NCI-H1436 (cell line): ENCODE results near the gene PTGFRN.
"Not testable (repeated sequence)": the region's sequence is repeated elsewhere in the genome, so short reads cannot be mapped to it uniquely, and the experiment has no call there.

Experiments used
- DNase-seq: peaks from one replicate; lab custom pipeline; 2025; lab: John Stamatoyannopoulos, UW

PTGFRN gene

GRCh38 chr1:116909512-116910378 lies at the start of gene PTGFRN:
Gene PTGFRN, plus strand, starts transcription at chr1:116909916. Its CDS starts 288 bp downstream, at chr1:116910204.
- DNase-seq = no peak

- DNase-seq = not testable (repeated sequence)
These were observed 49.5 kb upstream of the PTGFRN start for GRCh38 chr1:116860167-116860566.

- DNase-seq = no peak
These were observed 48.6 kb upstream of the PTGFRN start for GRCh38 chr1:116861137-116861536.

GRCh38 chr1:116863031-116863430 lies 46.7 kb upstream of the PTGFRN start:
- not testable (repeated sequence) for DNase-seq

- not testable (repeated sequence) for DNase-seq
These were observed 43.2 kb upstream of the PTGFRN start for GRCh38 chr1:116866478-116866877.

- no peak for DNase-seq
These were observed 41.3 kb upstream of the PTGFRN start for GRCh38 chr1:116868385-116868784.

GRCh38 chr1:116869611-116870010 lies 40.1 kb upstream of the PTGFRN start:
- no peak for DNase-seq

GRCh38 chr1:116870300-116870699 lies 39.4 kb upstream of the PTGFRN start:
- no peak for DNase-seq

GRCh38 chr1:116871779-116872146 lies 38.0 kb upstream of the PTGFRN start:
- no peak for DNase-seq

- DNase-seq = no peak
These were observed 35.9 kb upstream of the PTGFRN start for GRCh38 chr1:116873680-116874271.

- no peak for DNase-seq
These were observed 34.9 kb upstream of the PTGFRN start for GRCh38 chr1:116874733-116875249.

- no peak for DNase-seq
These were observed 34.3 kb upstream of the PTGFRN start for GRCh38 chr1:116875391-116875790.

- DNase-seq = not testable (repeated sequence)
These were observed 33.8 kb upstream of the PTGFRN start for GRCh38 chr1:116875946-116876345.

- no peak for DNase-seq
These were observed 32.4 kb upstream of the PTGFRN start for GRCh38 chr1:116877141-116877818.

GRCh38 chr1:116878804-116879477 lies 30.8 kb upstream of the PTGFRN start:
- DNase-seq = peak; percentile 40

- no peak for DNase-seq
These were observed 30.1 kb upstream of the PTGFRN start for GRCh38 chr1:116879478-116880133.

- no peak for DNase-seq
These were observed 28.8 kb upstream of the PTGFRN start for GRCh38 chr1:116880917-116881316.

- DNase-seq = no peak
These were observed 27.7 kb upstream of the PTGFRN start for GRCh38 chr1:116881879-116882520.

GRCh38 chr1:116882866-116883265 lies 26.9 kb upstream of the PTGFRN start:
- DNase-seq = no peak

GRCh38 chr1:116886291-116886878 lies 23.3 kb upstream of the PTGFRN start:
- no peak for DNase-seq

GRCh38 chr1:116887212-116887611 lies 22.5 kb upstream of the PTGFRN start:
- DNase-seq = no peak
